Measurements from ENCODE around the gene MAPK8. TPM values are rescaled to one million over a fixed set of nuclear protein-coding genes. Genes with fewer than 3 reads are reported as not detected.

MAPK8 gene
- total RNA-seq, 1 experiment from 2014 or later, result 37.9 TPM

DNA sequence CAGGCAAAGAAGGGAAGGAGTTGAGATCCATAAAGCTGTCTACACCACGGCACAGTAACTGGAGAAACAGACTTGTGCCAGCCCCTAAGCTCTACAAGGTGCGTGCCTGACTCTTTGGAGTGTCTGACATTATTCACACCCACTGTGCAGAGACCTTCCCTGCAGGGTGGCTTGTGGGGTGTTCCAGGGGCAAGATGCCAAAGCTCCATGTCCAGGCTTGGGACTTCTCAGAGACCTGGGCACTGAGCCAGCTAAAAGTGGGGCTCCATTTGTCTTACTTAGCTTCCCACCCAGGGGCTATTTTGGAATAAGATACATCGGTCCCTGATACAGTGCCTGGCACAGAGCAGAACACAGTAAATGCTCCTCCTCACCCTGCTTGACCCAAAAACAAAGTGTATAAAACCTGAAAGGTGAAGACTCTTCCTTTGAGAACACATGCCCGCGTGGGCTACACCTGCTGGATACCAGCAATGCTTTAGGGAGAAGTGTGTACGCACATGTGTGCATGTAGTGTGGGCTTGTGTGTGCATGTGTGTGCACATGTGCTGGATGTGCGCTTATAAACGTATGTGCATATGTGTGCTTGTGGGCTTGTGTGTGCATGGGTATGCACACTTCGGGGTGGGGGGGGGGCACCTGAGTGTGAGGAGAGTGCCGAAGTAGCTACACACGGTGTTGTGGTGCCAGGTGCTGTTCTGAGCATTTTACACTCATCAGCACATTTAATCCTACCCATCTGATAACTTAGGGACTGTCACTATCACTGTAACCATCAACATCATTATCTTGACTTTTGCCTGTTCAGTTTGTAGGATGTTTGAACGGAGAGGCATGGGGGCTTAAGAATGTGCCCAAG is 155.4 kb downstream of the MAPK8 start:
- no peak for DNase-seq (ENCODE audit: low read depth)

DNA sequence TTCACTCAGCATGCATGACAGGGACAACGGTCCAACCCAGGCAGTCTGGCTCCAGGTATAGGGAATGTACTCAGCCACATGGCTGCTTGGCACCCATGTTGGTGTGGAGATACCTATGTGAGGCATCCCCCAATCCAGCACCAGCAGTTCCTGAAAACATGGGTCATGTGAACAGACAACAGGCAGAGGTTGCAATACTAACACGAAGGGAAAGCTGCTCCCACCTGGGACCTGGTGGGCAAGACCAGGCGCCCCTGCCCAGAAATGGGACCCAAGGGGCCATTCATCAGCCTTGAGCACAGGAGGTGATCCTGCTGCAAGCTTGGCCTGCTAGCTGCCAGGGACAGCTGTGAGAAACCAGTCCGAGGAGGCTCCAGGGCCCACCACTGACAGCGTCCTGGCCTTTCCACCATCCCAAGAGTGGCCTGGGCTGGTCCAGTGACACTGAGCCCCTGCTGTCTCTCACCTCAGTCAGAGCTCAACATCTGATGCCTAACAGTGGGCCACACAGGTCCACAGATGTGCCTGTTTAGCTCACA is 156.1 kb downstream of the MAPK8 start:
- no peak for DNase-seq (ENCODE audit: low read depth)

DNA sequence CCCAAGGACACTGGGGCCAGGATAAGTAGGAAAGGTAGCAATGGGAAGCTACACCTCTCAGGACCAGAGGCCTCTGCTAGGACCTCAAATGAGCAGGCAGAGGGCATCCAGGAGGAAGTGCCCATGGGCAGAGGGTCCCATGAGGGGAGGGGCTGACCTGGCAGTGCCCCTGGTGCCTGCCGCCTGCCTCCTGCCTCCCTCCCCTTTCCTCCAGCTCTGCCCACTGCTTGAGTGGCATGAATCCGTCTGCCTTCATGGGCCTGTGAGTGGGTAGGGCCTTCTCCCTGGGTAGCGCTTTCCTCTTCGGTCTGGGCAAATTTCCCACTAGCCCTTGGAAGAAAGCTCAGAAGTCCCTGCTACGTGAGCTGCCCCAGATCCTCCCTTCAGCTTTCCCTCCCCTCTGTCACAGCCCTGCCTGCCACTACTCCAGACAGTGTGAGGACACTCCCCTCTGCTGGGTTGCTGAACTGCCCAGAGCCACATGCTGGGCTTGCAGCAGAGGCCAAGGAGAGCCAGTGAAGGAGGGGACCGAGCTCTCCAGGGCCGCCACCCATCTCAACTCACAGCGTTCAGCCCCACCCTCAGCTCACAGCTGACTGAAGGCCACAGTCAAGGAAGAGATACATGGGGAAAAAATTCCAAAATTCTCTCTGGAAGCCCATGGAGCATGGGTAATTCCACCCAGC is 157.0 kb downstream of the MAPK8 start:
- DNase-seq (ENCODE audit: low read depth), result no peak

DNA sequence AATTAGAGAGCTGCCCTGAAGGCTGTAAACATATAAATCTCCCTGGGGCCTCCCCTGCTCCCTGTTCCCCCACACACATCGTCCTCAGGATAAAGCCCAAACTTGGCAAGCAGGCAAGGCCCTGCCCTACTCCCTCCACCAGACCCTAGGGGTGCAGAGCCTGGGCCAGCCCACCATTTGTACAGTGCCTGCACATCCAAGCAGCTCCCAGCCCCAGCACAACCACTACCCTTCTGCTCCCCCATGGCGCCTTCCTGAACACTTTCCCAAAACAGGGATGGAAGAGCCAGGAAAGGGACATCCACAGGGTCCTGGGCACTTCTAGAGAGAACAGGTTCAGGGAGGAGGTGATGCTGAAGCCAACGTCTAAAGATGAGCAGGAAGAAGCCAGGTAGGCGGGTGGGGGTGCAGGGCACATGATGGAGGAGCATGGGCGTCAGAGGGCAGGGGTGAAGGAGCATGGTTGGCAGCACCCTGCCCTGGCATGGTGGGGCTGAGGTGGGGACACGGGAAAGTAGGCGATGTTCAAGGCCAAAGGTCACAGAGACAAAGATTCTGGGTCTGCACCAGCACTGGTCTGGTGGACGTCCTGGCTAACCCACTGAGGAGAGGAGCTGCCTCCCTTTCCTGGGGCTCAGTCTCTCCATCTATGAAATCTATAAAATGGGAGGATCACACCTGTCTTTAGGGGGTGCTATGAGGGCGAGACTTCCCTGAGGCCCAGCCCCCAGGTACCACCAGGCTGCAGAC is 157.8 kb downstream of the MAPK8 start:
- no peak for DNase-seq (ENCODE audit: low read depth)

DNA sequence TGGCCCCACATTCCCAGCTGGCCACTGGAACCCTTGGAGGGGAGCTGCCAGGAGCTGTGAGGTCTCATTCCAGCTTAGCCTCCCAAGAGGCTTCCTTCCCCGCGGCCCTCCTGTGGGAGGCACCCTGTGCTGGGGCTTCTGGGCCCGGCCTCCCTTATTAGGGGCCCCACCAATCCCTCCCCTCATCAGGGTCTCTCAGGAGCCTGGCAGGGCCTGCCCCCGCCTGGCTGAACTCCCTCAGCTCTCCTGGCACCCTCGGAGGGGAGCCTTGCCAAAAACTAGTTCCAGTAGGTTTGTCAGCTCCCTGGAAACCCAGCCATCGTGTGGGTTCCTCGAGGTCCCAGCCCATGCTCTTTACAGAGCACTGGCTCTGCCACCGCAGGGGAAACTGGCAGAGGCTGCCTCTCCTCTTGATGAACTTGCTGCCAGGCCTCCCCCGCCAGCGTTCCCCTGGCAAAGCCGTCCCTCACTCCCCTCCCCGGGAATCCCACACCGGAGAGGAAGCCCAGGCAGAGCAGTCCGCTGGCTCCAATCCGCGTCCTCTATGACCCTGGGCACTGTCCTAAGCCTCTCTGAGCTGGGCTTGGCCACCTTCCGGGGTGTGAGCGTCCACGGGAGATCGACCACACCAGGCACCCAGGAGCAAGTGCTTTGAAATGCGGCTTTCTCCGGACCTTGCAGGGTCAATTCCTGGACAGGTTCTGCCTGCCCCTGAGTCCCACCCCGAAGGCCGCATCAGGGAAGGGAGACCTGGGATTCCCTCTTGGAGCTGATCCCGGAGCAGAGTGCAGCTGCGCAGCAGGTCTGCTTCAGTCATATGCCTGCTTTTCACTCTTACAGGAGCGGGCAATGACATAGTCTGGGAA is 158.6 kb downstream of the MAPK8 start:
- no peak for DNase-seq (ENCODE audit: low read depth)

DNA sequence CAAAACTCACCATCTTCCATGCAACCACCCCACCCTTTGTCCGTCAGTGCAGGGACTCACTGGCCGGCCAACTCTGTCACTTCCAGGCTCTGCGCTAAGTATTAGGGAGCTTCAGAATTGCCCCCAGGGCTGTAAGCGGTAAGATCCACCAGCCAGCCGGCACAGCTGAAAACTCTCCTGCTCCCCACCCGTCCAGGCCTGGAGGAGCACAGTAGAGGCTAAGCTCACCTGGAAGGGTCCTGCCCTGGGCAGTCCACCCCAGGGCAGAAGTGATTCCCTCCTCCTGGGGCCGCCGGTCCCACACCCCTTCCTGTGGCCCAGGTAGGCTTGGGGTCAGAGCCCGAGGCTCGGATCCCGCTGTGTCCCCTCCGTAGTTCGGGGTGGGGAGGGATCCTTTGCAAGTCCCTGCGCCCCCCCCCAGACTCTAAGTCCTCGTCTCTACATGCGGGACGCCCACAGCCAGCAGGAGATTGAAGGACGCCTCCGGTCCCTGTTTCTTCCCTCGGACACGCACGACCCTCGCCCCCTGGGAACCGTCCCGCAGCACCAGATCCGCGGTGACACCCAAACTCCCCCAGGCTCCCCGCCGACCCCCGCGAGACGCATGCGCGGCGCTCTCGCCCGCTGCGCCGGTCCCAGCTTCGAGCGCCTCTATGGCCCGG is 159.5 kb downstream of the MAPK8 start:
- DNase-seq (ENCODE audit: low read depth), result no peak

DNA sequence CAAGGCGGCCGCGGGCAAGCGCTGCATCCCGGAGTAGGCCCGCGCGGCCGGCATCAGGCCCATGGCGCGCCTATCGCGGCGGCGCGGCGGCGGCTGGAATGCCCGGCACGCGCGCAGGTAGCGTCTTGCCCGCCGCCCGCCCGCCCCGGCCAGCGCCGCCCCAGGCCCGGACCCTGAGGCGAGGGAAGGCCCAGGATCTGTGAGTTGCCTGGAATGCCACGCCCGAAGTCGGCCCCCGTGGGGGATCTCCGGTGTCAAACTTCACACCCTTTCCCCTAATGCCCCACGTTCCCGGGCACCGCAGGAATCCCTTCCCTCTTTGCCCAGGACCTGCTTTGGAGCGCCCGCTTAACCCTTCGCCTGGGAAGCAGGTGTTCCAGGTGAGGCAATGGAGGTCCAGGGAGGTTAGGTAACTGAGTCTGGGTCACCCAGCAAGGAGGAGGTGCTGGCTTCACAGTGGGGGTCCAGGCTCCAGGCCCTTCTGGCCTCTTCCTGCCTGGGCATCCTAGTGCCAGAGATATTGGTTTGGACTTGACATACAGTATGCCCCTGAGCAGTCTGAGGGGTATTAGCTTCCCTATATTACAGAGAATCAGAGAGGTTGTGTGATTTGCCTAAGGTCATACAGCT is 160.2 kb downstream of the MAPK8 start:
- no peak for DNase-seq (ENCODE audit: low read depth)

DNA sequence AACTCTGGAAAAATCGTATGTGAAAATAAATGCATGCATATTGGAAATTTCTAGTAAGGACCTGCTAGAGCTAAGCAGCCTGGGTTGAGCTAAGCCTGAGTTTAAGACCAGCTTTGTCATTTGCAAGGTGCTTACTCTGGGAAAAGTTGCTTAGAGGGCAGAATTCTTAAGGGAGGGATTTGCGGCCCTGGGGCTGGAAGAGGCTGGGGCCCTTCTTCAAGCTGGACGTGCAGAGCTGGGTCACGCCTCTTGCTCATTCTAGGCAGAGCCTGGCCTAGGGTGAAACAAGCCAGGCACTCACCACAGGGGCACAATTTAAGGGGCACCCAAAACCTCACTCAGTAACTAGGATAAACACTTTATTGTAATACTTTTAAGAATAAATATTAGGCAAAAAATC is 161.2 kb downstream of the MAPK8 start:
- DNase-seq (ENCODE audit: low read depth), result no peak

DNA sequence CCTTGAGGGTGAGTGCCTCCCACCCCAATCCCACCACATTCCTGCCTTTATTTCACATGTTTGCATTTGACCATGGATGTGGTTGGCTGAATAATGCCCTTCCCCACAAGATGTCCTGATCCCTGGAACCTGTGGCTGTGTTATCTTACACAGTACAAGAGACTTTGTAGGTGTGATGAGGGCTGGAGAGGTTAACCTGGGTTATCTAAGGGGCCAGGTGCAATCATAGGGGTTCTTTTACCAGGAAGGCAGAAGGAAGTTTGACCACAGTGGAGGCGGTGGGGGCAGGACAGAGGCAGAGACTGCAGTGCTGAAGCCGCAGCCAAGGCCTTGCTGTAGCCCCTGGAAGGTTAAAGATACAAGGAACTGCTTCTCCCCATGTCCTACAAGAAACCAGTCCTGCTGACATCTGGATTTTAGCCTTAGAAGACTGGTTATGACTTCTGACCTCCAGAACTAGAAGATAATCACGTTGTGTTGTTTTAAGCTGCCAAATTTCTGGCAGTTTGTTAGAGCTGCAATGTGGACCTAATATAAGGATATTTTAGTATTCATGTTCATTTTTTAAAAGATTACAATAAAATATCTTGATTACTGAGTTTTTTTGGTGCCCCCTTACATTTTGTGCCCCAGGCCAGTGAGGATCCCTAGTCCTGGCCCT is 161.8 kb downstream of the MAPK8 start:
- no peak for DNase-seq (ENCODE audit: low read depth)

DNA sequence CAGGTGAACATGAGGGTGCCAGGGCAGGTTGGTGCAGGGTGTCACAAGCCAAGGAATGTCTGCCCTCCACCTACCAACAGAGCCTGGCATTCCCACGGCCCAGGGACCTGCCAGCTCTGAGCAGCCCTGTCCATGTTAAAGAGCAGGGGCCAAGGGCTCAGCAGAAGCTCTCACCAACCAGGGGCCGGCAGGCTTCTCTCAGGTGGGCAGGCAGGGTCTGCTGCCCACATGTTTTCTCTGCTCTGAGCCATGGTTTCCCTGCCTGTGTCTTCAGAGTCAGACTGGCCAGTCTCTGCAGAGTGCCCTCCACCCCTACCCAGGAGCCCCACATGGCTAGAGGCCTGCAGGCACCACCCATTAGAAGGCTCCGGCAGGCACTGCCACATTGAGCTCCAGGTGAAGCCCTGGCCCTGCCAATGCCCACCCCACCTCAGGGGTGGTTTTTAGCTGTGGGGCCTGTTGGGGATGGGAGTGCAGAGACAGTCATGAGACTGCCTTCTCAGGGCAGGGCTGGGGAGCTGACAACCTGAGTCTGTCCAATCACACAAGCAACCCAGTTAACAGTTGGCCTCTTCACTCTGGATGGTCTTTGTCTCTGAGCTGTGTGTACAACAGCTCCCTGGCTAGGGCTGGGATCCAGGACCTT is 162.5 kb downstream of the MAPK8 start:
- no peak for DNase-seq (ENCODE audit: low read depth)

DNA sequence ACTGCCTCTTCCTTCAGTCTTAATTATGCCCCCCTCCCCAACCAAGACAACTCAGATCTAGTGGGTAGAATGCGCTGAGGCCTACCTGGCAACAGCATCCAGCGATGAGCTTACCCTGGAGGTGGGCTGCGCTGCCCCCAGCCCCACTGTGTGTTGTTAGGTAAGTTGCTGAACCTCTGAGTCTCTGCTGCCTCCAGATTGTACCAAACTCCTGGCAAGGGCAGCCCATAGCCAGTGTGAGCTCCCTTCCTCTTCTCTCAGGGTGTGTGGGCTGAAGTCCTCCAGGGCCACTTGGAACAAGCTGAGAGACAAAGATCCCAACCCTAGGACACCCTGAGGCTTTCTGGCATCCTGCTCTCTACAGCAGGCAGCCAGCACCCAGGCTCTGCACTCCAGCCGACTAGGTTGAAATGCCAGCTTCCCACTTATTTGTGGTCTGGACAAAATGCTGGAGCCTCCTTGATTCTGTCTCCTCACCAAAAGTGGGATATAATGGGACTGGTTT is 163.1 kb downstream of the MAPK8 start:
- no peak for DNase-seq (ENCODE audit: low read depth)

DNA sequence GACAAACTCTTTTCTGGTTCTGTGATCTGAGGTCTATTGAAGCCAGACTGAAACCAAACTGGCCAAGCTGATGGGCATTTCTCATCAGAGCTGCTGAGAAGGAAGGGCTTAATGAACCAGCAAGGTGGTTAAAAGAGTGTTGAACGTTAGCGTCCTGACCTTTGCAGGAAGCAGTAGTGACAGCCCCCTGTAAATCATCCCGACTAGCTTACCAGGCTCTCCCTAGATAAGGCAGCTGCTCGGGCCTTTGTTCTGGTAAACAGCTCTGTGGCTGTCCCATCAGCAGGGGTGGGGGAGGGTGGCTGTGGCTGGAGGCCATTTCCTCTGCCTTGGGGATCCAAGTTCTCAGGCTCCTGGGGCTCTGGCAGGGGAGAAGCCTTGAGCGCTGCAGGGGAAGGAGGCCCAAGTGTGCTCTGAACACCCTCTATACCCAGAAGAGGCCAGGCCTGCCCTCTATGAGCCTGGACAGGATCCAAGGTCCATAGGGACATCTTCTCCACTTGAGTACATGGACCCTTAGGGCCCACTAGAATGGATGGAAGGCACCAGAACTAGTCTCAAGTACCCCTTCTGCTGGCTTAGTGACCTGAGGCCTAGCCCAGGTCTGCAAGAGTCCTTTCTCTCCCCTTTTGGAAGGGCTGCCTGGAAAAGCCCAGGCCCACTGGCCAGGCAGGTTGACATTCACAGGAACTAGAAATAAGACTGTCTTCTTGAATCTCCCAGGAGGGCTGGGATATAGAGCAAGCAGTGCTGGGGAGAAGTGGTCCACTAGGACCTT is 163.8 kb downstream of the MAPK8 start:
- DNase-seq (ENCODE audit: low read depth), result no peak

DNA sequence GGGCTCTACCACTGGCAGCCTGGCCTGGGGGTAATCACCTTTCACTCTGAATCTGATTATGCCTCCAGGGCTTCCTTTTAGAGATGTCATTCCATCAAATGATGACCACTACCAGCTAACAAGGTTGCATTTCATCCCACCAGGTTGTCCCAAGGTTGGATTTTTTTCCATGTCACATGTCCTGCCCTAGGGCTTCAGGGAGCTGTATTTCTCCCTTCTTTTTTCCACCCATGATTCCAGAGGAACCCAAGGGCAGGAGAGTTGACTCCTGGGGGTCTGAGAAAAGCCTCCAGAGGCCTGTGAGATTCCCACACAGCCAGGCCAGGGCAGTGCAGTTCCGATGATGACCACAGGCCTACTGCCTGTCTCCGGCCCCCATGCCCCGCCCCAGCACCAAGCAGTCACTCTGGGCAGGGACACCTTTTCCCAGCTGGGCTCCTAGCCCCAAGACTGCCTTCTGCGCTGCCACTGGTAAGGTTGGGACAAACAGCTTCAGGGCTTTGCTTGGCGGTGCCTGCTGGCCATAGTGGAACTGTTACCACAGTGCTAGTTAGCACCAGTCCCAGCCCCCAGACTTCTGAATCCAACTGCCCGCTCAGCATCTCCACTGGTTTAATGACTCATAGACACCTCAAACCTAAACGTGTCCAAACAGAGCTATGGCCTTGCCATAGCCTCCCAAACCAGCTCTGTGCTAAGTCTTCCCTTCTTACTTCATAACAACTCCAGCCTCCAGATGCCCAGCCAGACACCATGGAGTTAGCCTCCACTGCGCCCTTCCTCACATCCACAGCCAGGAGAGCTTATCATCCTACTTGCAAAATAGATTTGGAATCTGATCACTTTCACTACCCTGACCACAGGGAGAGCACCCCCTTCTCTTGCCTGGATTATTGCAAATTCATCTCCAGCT is 164.7 kb downstream of the MAPK8 start:
- no peak for DNase-seq (ENCODE audit: low read depth)

DNA sequence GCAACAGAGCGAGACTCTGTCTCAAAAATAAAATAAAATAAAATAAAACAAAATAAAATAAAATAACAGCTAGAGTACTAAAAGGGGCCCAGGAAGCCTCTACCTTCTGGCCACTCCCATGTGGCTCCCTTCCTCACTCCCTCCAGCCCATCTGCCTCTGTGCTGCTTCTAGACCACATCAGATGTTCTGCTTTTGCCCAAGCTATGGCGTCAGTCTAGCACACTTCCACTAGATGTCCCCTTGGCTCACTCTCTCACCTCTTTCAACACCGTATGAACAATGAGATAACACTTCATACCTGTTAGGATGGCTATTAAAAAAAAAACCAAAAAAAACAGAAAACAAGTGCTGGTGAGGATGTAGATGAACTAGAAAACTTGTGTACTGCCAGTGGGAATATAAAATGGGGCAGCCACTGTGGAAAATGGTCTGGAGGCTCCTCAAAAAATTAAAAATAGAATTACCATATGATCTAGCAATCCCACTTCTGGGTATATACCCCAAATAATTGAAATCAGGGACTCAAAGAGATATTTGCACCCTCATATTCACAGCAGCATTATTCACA is 166.1 kb downstream of the MAPK8 start:
- no peak for DNase-seq (ENCODE audit: low read depth)

DNA sequence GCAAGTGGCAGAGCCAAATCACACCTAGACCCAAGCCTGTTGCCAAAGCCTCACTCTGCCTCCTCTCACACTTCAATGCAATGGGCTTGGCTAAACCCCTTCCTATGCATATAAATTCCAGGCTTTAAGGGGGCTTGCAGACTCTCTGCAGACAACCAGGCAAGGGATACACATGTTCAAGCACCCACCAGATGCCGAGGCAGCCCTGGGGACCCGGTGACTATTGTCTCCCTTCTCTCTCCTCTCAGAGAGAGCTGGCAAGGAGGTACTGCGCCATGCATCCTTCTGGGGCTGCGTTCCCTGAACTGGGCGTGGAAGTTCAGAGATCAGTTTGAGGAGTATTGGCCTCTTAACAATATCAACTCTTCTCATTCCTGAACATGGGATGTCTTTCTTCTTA is 167.2 kb downstream of the MAPK8 start:
- DNase-seq (ENCODE audit: low read depth), result no peak

DNA sequence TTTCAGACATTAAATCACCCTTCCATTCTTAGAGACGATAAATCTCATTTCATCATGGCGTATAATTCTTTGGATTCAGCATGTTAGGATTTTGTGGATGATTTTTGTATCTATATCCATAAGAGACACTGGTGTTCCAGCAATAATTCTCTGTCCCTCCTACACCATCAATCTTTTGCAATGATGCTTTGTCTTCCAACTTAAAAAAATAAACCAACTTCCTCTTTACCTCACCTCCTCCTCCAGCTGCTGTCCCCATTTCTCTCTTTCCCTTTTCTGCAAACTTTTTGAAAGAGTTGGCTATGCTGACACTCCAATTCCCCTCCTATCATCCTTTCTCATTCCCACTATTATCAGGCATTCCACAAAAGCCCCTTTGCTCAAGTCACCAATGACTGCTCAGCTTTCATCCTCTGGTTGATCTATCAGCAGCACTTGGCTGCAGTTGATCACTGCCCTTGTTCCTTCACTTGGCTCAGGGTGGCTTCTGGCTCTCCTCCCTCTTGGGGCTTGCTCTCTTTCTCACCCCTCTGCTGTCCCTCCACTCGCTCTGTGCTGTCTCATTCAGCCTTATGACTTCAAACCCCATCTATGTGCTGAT is 168.4 kb downstream of the MAPK8 start:
- no peak for DNase-seq (ENCODE audit: low read depth)

DNA sequence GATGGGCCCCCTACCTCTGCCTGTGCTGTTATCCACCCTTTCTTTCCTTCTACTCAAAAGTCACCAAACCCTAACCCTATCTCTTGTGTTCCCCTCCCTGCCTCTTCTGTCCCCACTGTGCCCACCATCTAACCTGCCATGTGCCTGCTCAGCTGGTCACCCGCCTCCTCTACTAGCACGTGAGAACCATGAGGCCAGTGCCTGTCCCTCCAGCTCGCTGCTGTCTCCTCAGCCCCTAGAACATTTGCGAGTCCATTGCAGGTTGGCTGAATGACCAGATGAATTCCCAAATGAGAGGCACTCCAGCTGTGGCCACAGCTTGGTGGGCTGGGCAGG is 169.4 kb downstream of the MAPK8 start:
- no peak for DNase-seq (ENCODE audit: low read depth)

Data from Daoy (cell line).